Suprapubic skin (tissue), 3 donors: Measurements from ENCODE around the gene PDE5A.

Experiments used
- CTCF ChIP-seq, 2 donors: fragments of 200-600 bp in 1 of 2; fragments of 450-650 bp in 1 of 2; sonication (generic) in 1 of 2; IDR thresholded peaks; one replicate each; pipeline ENCODE4 v1.5.1; 2016 to 2019; ENCODE audit warnings: antibody characterized with exemption in 2 of 2, mild to moderate bottlenecking in 1 of 2, moderate library complexity in 1 of 2
- EP300 ChIP-seq: sonication (generic); formaldehyde crosslinking; IDR thresholded peaks from one replicate; pipeline ENCODE4 v1.6.1; 2017; ENCODE audit warnings: antibody characterized with exemption

DNA sequence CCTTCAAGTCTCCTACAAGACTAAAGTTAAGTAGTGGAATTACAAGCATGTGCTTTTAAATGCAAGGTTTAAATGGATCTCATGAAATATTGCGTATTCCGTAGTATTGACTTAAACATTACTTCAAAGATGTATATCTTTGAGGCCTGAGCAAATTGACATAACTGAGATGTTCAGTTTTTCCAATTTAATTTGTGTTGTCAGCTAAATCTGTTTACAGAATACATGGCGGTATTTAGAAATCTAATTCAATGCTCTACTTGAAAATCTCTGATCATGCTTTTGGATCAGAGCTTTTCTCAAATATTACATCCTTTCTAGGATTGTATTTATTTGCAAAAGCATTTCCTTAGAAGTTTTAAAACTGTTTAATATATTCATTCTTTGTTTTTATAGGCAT, 47.5 kb upstream of the PDE5A start:
- TF ChIP-seq EP300 (no peak), CTCF (IDR thresholded peaks at IDR 0.05) (no peak)
